DOHH2 (cell line): ENCODE results near the gene ZYX.

Experiments used
- CTCF ChIP-seq: fragments of 200-600 bp; sonication (generic); IDR thresholded peaks from one replicate; pipeline ENCODE4 v1.5.1; 2014; ENCODE audit warnings: antibody characterized with exemption, mild to moderate bottlenecking, low read depth, low read length; ENCODE audit not compliant: poor library complexity, severe bottlenecking
- EZH2phosphoT487 ChIP-seq: fragments of 200-600 bp; sonication (generic); IDR thresholded peaks from 2 replicates; pipeline ENCODE4 v1.6.1; 2017; ENCODE audit warnings: borderline replicate concordance, mild to moderate bottlenecking, antibody characterized with exemption, low read length, moderate library complexity, mixed read lengths

GRCh38 chr7:143384148-143384547 lies 3.0 kb downstream of the ZYX start:
- TF ChIP-seq CTCF (no peak), EZH2phosphoT487 (no peak)
